ENCODE results near the gene AGAP5. TPM values are rescaled to one million over a fixed set of nuclear protein-coding genes. Genes with fewer than 3 reads are reported as not detected.
A peak's percentile ranks its signal among the peaks of the same experiment; 100 is the strongest.
"Not testable (repeated sequence)": the region's sequence is repeated elsewhere in the genome, so short reads cannot be mapped to it uniquely, and the experiment has no call there.

AGAP5 gene
- total RNA-seq, 2 experiments from 2014 or later = 8.8 to 9.8 TPM

DNA sequence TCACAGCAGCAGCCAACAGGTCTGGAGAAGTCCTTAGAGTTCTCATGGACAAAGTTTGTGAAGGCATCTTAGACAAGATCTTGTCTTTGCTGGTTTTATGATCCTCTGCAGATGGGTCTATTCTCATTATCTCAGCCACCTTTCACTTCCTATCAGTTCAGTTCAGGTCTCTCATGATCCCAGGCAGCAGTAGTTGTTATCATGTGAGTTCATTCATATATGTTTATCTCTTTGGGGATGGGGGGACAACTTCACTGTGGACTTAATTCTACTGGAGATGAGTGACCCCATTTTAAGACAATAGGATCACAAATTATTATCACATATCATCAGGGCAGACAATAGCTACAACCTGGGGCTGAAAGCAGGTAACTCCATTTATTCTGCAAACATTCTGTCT lies 6.0 kb upstream of the AGAP5 start:
- intact Hi-C loops (cut with micrococcal nuclease); H3K4me3 Mint-ChIP-seq; H3K9me3 Mint-ChIP-seq; ATAC-seq; H3K27me3 Mint-ChIP-seq; DNase-seq; POLR2A ChIA-PET; CTCF ChIA-PET: not testable (repeated sequence)
- H3K4me1 Mint-ChIP-seq (ENCODE audit: low read depth) = peaks cover 23% of the 10 kb centered on the region
- peak overlapping the region; percentile 4 for H3K27ac Mint-ChIP-seq
- peaks cover 22% of the 10 kb centered on the region for H3K36me3 Mint-ChIP-seq (ENCODE audit: low read depth)

DNA sequence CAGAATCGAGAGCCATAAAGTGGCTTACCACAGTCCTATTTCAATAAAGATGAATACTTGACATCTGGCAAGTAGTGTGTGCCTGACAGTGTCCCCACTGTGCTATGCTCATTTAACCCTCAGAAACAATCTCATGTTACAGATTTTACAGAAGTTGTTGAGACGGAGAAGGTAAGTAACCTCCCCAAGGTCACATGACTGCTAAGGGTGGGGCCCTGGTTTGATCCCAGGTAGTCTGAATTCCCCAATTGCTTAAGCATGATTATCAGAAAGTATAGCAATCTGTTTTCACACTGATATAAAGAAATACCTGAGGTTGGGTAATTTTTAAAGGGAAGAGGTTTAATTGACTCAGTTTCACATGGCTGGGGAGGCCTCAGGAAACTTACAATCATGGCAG lies 910 bp upstream of the AGAP5 start:
- ATAC-seq; H3K4me1 Mint-ChIP-seq (ENCODE audit: low read depth); H3K27ac Mint-ChIP-seq; POLR2A ChIA-PET; H3K27me3 Mint-ChIP-seq; CTCF ChIA-PET; DNase-seq; H3K9me3 Mint-ChIP-seq; H3K4me3 Mint-ChIP-seq; intact Hi-C loops (cut with micrococcal nuclease): not testable (repeated sequence)
- H3K36me3 Mint-ChIP-seq (ENCODE audit: low read depth) = peaks cover 12% of the 10 kb centered on the region

DNA sequence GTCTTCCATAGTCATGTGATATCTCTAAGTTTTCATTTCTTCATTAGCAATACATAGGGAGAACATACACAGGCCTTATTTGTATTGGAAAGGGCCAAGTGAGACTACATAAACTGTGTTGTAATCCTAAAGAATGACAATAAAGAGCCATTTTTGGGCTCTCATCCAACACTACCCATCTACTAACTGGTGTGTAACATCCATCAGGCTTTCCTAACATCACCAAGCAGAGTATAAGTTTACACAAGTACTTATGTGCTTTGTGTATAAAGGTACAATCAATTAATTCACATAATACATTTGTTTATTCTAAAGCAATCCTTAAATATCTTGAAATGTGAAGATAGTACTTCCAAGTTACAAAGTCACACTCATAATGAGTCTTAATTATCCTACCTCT lies 2.6 kb downstream of the AGAP5 start:
- H3K36me3 Mint-ChIP-seq (ENCODE audit: low read depth); H3K4me3 Mint-ChIP-seq; H3K27me3 Mint-ChIP-seq; POLR2A ChIA-PET; H3K4me1 Mint-ChIP-seq (ENCODE audit: low read depth); CTCF ChIA-PET; ATAC-seq; H3K9me3 Mint-ChIP-seq; DNase-seq; H3K27ac Mint-ChIP-seq; intact Hi-C loops (cut with micrococcal nuclease): not testable (repeated sequence)

DNA sequence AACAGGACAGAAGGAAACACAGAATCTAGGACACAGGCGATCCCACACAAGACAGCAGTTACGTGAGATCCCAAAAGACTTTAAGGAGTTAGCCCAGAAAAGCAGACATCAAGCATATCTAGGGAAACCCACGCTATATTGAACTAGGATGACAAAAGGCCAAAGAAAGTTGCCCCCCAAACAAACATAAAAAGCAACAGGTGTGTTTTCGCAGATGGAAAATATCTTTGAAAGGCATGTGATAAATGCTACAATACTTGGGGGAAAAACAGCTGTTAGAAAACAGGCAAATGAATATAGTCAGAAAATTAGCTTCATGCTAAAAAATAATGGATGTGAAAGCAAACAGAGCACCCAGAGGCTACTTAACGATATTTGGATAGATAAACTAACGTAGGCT lies 7.2 kb downstream of the AGAP5 start:
- ATAC-seq; DNase-seq; intact Hi-C loops (cut with micrococcal nuclease); H3K36me3 Mint-ChIP-seq (ENCODE audit: low read depth); H3K27ac Mint-ChIP-seq; POLR2A ChIA-PET; CTCF ChIA-PET; H3K27me3 Mint-ChIP-seq; H3K4me3 Mint-ChIP-seq; H3K4me1 Mint-ChIP-seq (ENCODE audit: low read depth); H3K9me3 Mint-ChIP-seq: not testable (repeated sequence)

DNA sequence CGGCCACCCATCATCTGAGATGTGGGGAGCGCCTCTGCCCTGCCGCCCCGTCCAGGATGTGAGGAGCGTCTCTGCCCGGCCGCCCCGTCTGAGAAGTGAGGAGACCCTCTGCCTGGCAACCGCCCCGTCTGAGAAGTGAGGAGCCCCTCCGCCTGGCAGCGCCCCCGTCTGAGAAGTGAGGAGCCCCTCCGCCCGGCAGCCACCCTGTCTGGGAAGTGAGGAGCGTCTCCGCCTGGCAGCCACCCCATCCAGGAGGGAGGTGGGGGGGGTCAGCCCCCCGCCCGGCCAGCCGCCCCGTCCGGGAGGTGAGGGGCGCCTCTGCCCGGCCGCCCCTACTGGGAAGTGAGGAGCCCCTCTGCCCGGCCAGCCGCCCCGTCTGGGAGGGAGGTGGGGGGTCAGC lies 8.3 kb downstream of the AGAP5 start:
- H3K36me3 Mint-ChIP-seq (ENCODE audit: low read depth); H3K4me1 Mint-ChIP-seq (ENCODE audit: low read depth); H3K27ac Mint-ChIP-seq; POLR2A ChIA-PET; H3K4me3 Mint-ChIP-seq; ATAC-seq; intact Hi-C loops (cut with micrococcal nuclease); H3K27me3 Mint-ChIP-seq; H3K9me3 Mint-ChIP-seq; DNase-seq; CTCF ChIA-PET: not testable (repeated sequence)

DNA sequence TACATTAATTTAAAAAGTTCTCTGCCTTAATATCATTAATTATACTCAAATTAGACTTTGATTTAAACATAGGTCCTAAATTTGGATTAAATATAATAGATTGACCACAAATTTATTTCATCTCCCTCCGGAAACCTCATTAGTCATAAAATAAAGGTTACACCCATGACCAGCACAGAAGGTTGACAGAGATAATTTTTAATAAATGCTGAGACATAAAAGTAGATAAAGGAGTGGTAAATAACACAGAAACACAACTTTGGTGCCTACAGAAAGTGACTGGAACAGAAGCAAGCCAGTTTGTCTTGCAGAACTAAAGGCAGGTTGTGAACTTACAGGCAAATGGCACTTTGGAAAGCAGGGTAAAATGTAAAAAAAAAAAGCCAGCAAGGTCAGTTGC lies 10.3 kb downstream of the AGAP5 start:
- ATAC-seq; H3K27me3 Mint-ChIP-seq; intact Hi-C loops (cut with micrococcal nuclease); DNase-seq; H3K36me3 Mint-ChIP-seq (ENCODE audit: low read depth); POLR2A ChIA-PET; H3K4me3 Mint-ChIP-seq; H3K27ac Mint-ChIP-seq; CTCF ChIA-PET; H3K9me3 Mint-ChIP-seq; H3K4me1 Mint-ChIP-seq (ENCODE audit: low read depth): not testable (repeated sequence)

DNA sequence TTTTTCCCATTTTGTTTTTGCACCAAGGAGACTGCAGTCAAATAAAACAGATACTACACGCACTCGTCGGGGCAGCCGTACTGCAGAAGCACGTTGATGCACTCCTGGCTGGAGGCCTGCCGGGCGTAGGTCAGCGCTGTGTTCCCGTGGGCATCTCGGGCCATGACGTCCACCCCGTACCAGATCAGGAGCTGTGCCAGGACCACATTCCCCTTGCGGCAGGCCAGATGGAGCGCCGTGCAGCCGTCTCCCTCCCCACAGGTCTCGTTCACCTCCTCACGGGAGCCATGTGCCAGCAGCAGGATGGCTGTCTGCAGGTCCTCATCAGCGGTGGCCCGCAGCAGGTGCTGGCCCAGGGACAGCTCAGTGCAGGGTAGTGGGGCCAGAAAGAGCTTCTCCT lies 23.4 kb downstream of the AGAP5 start:
- DNase-seq; H3K27me3 Mint-ChIP-seq; CTCF ChIA-PET; ATAC-seq; H3K27ac Mint-ChIP-seq; intact Hi-C loops (cut with micrococcal nuclease); H3K9me3 Mint-ChIP-seq; H3K4me1 Mint-ChIP-seq (ENCODE audit: low read depth); H3K4me3 Mint-ChIP-seq; POLR2A ChIA-PET; H3K36me3 Mint-ChIP-seq (ENCODE audit: low read depth): not testable (repeated sequence)

DNA sequence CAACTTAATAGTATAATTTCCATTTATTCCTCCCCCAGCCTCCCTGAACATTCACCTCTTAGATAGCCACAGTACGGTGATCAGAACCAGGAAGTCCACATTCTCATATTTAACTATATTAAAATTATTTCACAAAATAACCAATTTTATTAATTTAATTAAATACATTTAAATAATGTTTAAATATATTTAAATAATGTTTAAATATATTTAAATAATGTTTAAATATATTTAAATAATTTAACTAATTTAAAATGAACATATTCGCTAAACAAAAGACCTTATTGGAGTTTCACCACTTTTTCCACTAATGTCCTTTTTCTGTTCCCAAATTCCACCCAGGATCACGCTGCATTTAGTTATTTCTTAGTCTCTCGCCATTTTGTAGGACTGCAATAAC lies 29.5 kb downstream of the AGAP5 start:
- POLR2A ChIA-PET; H3K36me3 Mint-ChIP-seq (ENCODE audit: low read depth); CTCF ChIA-PET; intact Hi-C loops (cut with micrococcal nuclease); DNase-seq; H3K4me1 Mint-ChIP-seq (ENCODE audit: low read depth); H3K27me3 Mint-ChIP-seq; H3K4me3 Mint-ChIP-seq; ATAC-seq; H3K9me3 Mint-ChIP-seq; H3K27ac Mint-ChIP-seq: not testable (repeated sequence)

DNA sequence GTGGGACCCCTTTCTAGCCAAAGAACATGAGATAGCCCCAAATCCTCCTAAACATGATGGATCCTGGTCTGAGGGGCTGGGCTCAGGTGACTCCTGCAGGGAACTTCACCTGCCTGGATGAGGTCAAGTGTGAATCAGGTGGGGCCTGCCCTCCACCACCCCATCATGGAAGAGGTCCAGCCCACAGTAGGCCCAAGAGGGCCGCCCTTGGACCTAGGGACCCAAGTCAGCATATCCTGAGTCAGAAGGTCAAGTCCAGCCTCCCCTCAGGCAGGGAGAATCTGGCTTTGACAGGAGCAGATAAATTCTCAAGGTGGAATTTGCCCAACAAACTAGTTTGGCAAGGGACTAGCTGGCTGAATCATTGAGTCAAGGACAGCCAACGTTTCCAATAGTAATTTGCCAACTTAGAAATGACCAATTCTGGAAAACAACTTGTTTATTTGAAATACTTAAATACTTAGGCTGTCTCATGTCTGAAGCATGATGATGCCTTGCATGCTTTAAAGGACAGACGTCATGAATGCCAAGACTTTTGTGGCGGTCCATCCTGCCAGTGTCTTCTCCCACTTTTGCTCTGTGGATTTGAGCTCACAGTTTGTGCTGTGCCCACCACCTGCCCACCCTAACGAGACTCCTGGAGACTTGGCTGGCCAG lies 31.6 kb downstream of the AGAP5 start:
- CTCF ChIA-PET = not testable (repeated sequence)

DNA sequence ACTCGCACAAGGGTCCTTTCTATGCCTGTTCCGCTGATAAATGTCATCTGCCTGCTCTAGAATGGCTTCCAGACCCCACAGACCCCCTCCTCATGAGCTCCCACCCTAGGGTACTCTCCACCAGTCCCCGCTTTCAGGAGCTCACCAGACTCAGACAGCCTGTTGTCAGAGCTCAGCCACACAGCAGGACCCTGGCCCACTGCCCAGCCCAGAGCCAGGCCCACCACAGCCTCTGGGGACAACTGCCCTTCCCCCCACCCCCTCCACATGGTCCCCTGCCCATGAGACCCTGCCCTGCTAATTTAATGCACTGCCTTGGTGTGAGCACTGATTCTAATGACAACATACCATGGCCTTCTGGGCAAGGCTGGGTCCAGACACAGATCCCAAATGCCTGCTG lies 32.3 kb downstream of the AGAP5 start:
- H3K27me3 Mint-ChIP-seq; H3K27ac Mint-ChIP-seq; CTCF ChIA-PET; H3K4me1 Mint-ChIP-seq (ENCODE audit: low read depth); H3K4me3 Mint-ChIP-seq; ATAC-seq; intact Hi-C loops (cut with micrococcal nuclease); DNase-seq; H3K9me3 Mint-ChIP-seq; H3K36me3 Mint-ChIP-seq (ENCODE audit: low read depth); POLR2A ChIA-PET: not testable (repeated sequence)

More for the DNA sequence above, 31.6 kb downstream of the AGAP5 start:
- H3K27ac Mint-ChIP-seq; H3K27me3 Mint-ChIP-seq; ATAC-seq; DNase-seq; POLR2A ChIA-PET; H3K36me3 Mint-ChIP-seq (ENCODE audit: low read depth); intact Hi-C loops (cut with micrococcal nuclease); H3K9me3 Mint-ChIP-seq; H3K4me1 Mint-ChIP-seq (ENCODE audit: low read depth); H3K4me3 Mint-ChIP-seq: not testable (repeated sequence)

DNA sequence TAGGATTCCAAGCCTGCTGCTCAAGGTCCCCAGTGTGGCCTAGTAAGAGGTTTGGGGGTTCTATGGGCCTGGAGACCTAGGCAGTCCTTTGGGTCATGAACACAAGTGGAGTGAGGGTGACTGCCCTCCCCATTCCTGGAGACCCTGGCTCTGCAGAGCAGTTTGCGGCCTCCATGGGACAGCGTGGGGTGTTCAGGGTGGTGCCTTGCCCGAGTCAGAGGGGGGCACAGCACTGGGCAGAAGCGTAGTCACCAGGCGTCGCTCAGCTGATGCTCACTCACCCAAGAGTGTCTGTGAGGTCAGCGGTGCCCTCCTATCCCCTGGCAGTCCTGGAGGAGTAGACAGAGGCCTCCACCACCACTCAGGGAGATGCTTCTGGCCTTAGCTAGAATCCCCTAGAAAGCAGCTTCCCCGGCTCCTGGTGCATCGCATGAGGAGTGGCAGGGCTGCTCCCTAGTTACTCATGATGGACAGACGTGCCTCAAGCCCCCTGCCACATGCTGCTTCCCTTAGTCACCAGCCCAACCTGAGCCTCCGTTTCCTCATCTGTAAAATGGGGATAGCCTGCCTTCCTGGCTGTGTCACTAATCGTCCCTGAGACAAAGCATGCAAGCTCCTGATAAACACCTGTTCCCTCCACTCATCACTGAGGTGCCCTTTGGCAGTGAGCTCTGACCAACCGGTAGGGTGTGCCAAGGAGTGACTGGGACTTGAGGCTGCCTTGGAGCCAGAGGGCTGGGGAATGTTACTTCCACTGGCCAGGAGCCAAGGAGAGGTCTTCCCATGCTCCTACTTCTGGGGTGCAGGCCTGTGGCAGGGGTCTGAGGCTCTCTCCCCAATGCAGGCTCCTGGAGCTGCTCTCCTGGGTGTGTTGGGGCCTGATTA lies 33.5 kb downstream of the AGAP5 start:
- H3K9me3 Mint-ChIP-seq; H3K27ac Mint-ChIP-seq; DNase-seq; CTCF ChIA-PET; H3K4me3 Mint-ChIP-seq; ATAC-seq; H3K36me3 Mint-ChIP-seq (ENCODE audit: low read depth); intact Hi-C loops (cut with micrococcal nuclease); H3K27me3 Mint-ChIP-seq; H3K4me1 Mint-ChIP-seq (ENCODE audit: low read depth): not testable (repeated sequence)
- POLR2A ChIA-PET = interaction anchor here (0.5 kb wide), 1 partner anchor 63 kb away, joined by 3 read pairs; no protein-coding TSS in a partner anchor

DNA sequence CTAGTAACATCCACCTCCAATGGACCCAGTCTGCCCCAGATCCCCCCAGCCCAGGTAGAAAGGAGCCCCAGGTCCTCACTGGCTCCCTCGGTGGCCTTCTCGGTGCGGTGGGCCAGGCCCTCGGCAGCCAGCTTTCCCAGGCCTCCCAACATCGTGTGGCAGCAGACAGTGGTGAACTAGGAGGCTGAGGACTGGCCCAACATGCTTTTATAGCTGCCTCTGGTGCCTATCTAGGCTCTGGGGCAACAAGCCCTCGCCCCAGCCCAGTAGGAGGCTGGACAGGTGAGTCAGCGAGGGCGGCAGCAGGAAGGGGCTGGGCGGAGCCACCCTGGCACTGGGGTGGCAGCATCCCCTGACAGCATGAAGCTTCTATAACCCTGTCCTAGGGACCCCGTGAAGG lies 34.3 kb downstream of the AGAP5 start:
- ATAC-seq; H3K9me3 Mint-ChIP-seq; H3K36me3 Mint-ChIP-seq (ENCODE audit: low read depth); DNase-seq; H3K27ac Mint-ChIP-seq; H3K4me3 Mint-ChIP-seq; CTCF ChIA-PET; H3K27me3 Mint-ChIP-seq; POLR2A ChIA-PET; intact Hi-C loops (cut with micrococcal nuclease); H3K4me1 Mint-ChIP-seq (ENCODE audit: low read depth): not testable (repeated sequence)
